ENCODE measurements around the gene RPP38. TPM values are rescaled to one million over a fixed set of nuclear protein-coding genes. Genes with fewer than 3 reads are reported as not detected.

Gene RPP38
- total and polyA plus RNA-seq, 2 of the 13 experiments (the other 11 are each of a cell fraction or from before 2014, with no cell fraction given) = 11.7 to 16.4 TPM

- TF ChIP-seq FOXA1 (IDR thresholded peaks at IDR 0.05) = no peak
- TF ChIP-seq FOXA1 (CRISPR knock-in tag; IDR thresholded peaks at IDR 0.05) = no peak
- no peak for TF ChIP-seq TBX3 (IDR thresholded peaks at IDR 0.05; ENCODE audit: borderline replicate concordance)
- peak; percentile 87; the same call in 1 of the 2 replicates for TF ChIP-seq AKNA (CRISPR knock-in tag; IDR thresholded peaks at IDR 0.05; ENCODE audit: borderline replicate concordance)
- peak; percentile 81; the same call in 1 of the 2 replicates for TF ChIP-seq ZSCAN12 (CRISPR knock-in tag; IDR thresholded peaks at IDR 0.05)
- TF ChIP-seq ZBTB40 (IDR thresholded peaks at IDR 0.05) = no peak
- TF ChIP-seq ZBTB40 (CRISPR knock-in tag; IDR thresholded peaks at IDR 0.05) = peak; percentile 93
- no peak for TF ChIP-seq ZKSCAN5 (CRISPR knock-in tag; IDR thresholded peaks at IDR 0.05)
- TF ChIP-seq ZNF775 (CRISPR knock-in tag; IDR thresholded peaks at IDR 0.05; ENCODE audit: borderline replicate concordance) = no peak
- TF ChIP-seq ZFY (CRISPR knock-in tag; IDR thresholded peaks at IDR 0.05) = peak; percentile 99
- TF ChIP-seq FOSL2 (CRISPR knock-in tag; IDR thresholded peaks at IDR 0.05) = no peak; the same call in 1 of the 2 replicates
- TF ChIP-seq SATB2 (CRISPR knock-in tag; IDR thresholded peaks at IDR 0.05) = peak; percentile 75
- no peak for TF ChIP-seq SMARCC2 (IDR thresholded peaks at IDR 0.05)
- TF ChIP-seq SNRNP70 (IDR thresholded peaks at IDR 0.05; ENCODE audit: low read depth, low read length) = no peak
- no peak for TF ChIP-seq NFE2L2 (IDR thresholded peaks at IDR 0.05; ENCODE audit: low read length)
- TF ChIP-seq ZNF224 (CRISPR knock-in tag; IDR thresholded peaks at IDR 0.05) = peak; percentile 86
- TF ChIP-seq ZNF570 (CRISPR knock-in tag; IDR thresholded peaks at IDR 0.05; ENCODE audit: borderline replicate concordance) = 0 out of 2 replicates have a peak, but pooled peaks have one; percentile 43
These were observed at the start of gene RPP38 (continued) for GRCh38 chr10:15097011-15097812.
